ENCODE results near the gene MBD3L2. TPM values are rescaled to one million over a fixed set of nuclear protein-coding genes. Genes with fewer than 3 reads are reported as not detected.
A peak's percentile ranks its signal among the peaks of the same experiment; 100 is the strongest.
"Not testable (repeated sequence)": the region's sequence is repeated elsewhere in the genome, so short reads cannot be mapped to it uniquely, and the experiment has no call there.

MBD3L2 gene
- total RNA-seq, 1 experiment from 2014 or later: not detected

GRCh38 chr19:7063764-7064418 is 14.8 kb downstream of the MBD3L2 start:
- Histone ChIP-seq H3K79me2 (ENCODE audit: low read depth) (no peaks in the 10 kb centered on the region), H3K4me1 (replicated peaks; ENCODE audit: insufficient read depth) (no peaks in the 10 kb centered on the region), H3F3A (ENCODE audit: insufficient read depth, low read depth) (no peaks in the 10 kb centered on the region), H2AFZ (no peak overlapping the region), H3K36me3 (ENCODE audit: low read depth) (no peaks in the 10 kb centered on the region), H3K27ac (no peak overlapping the region), H3K4me3 (no peak overlapping the region), H3K27me3 (ENCODE audit: insufficient read depth, low read depth) (no peaks in the 10 kb centered on the region), H3K4me2 (no peak overlapping the region), H3K9me2 (ENCODE audit: insufficient read depth) (no peaks in the 10 kb centered on the region), H4K20me1 (ENCODE audit: insufficient read depth) (no peaks in the 10 kb centered on the region), H3K9me3 (ENCODE audit: insufficient read depth, low read depth) (no peaks in the 10 kb centered on the region)
- DNase-seq: no peak
- TF ChIP-seq EZH2 (IDR thresholded peaks at IDR 0.05; ENCODE audit: low read depth) (no peak), CTCF (conservative IDR thresholded peaks at IDR 0.05) (no peak)
- intact Hi-C loops (cut with micrococcal nuclease; ENCODE audit: unreplicated experiment): no loop called here
- ChIA-PET POLR2A (ENCODE audit: unreplicated experiment) (no interaction called here), CTCF (no interaction called here)
- BruUV-seq (replicated peaks): no TSS peak

- H3K9me3 ChIP-seq (ENCODE audit: insufficient read depth, low read depth); POLR2A ChIA-PET (ENCODE audit: unreplicated experiment); H4K20me1 ChIP-seq (ENCODE audit: insufficient read depth); intact Hi-C loops (cut with micrococcal nuclease; ENCODE audit: unreplicated experiment); H3K4me3 ChIP-seq; BruUV-seq (replicated peaks); H3K4me1 ChIP-seq (replicated peaks; ENCODE audit: insufficient read depth); H3K9me2 ChIP-seq (ENCODE audit: insufficient read depth); H3K27me3 ChIP-seq (ENCODE audit: insufficient read depth, low read depth); CTCF ChIA-PET; H3F3A ChIP-seq (ENCODE audit: insufficient read depth, low read depth); H3K4me2 ChIP-seq; H2AFZ ChIP-seq; H3K36me3 ChIP-seq (ENCODE audit: low read depth); H3K27ac ChIP-seq: not testable (repeated sequence)
- peak in 1 of 2 experiments; percentile 40 for DNase-seq
- peak; percentile 54 for TF ChIP-seq CTCF (conservative IDR thresholded peaks at IDR 0.05)
- H3K79me2 ChIP-seq (ENCODE audit: low read depth): peaks cover 12% of the 10 kb centered on the region
Measured at GRCh38 chr19:7067122-7067521, 18.0 kb downstream of the MBD3L2 start.

GRCh38 chr19:7067716-7068115 is 18.6 kb downstream of the MBD3L2 start:
- no peak overlapping the region for H3K4me2 ChIP-seq
- H2AFZ ChIP-seq: no peak overlapping the region
- no peaks in the 10 kb centered on the region for H4K20me1 ChIP-seq (ENCODE audit: insufficient read depth)
- H3K27ac ChIP-seq: no peak overlapping the region
- H3K9me2 ChIP-seq (ENCODE audit: insufficient read depth): no peaks in the 10 kb centered on the region
- no peak overlapping the region for H3K4me3 ChIP-seq
- H3K27me3 ChIP-seq (ENCODE audit: insufficient read depth, low read depth): no peaks in the 10 kb centered on the region
- no peak for DNase-seq
- peaks cover 12% of the 10 kb centered on the region for H3K36me3 ChIP-seq (ENCODE audit: low read depth)
- peaks cover 12% of the 10 kb centered on the region for H3K79me2 ChIP-seq (ENCODE audit: low read depth)
- H3F3A ChIP-seq (ENCODE audit: insufficient read depth, low read depth): no peaks in the 10 kb centered on the region
- POLR2A ChIA-PET (ENCODE audit: unreplicated experiment): no interaction called here
- H3K4me1 ChIP-seq (replicated peaks; ENCODE audit: insufficient read depth): no peaks in the 10 kb centered on the region
- TF ChIP-seq EZH2 (IDR thresholded peaks at IDR 0.05; ENCODE audit: low read depth): no peak
- TF ChIP-seq CTCF (conservative IDR thresholded peaks at IDR 0.05): no peak
- BruUV-seq (replicated peaks): no TSS peak
- CTCF ChIA-PET: no interaction called here
- no peaks in the 10 kb centered on the region for H3K9me3 ChIP-seq (ENCODE audit: insufficient read depth, low read depth)
- intact Hi-C loops (cut with micrococcal nuclease; ENCODE audit: unreplicated experiment): no loop called here
